Left forelimb (tissue), 1 donor: Measurements from ENCODE around the gene H3-3A.

ENCODE experiments used
- DNase-seq: peaks from one replicate; pipeline ENCODE4 v3.0.0-alpha.2; 2018; ENCODE audit warnings: low spot score

The H3-3A gene

GRCh38 chr1:226111098-226111882 is 48.8 kb downstream of the H3-3A start:
- no peak for DNase-seq

GRCh38 chr1:226111883-226112261 is 49.4 kb downstream of the H3-3A start:
- DNase-seq, result no peak

- no peak for DNase-seq
These were observed 50.1 kb downstream of the H3-3A start for GRCh38 chr1:226112626-226113025.

- DNase-seq, result no peak
These were observed 54.2 kb downstream of the H3-3A start for GRCh38 chr1:226116673-226117072.

- DNase-seq, result no peak
These were observed 54.8 kb downstream of the H3-3A start for GRCh38 chr1:226117330-226117729.

GRCh38 chr1:226118357-226118756 is 55.8 kb downstream of the H3-3A start:
- DNase-seq, result no peak

GRCh38 chr1:226119169-226119568 is 56.7 kb downstream of the H3-3A start:
- no peak for DNase-seq

GRCh38 chr1:226120398-226120797 is 57.9 kb downstream of the H3-3A start:
- no peak for DNase-seq

GRCh38 chr1:226121049-226121586 is 58.6 kb downstream of the H3-3A start:
- no peak for DNase-seq
